Epidermal melanocyte (primary cell): ENCODE results near the gene MRPL37.
"Not testable (repeated sequence)": the region's sequence is repeated elsewhere in the genome, so short reads cannot be mapped to it uniquely, and the experiment has no call there.

ENCODE experiments used
- DNase-seq: peaks from one replicate; pipeline ENCODE4 v3.0.0; 2011; ENCODE audit warnings: low spot score; ENCODE audit not compliant: insufficient read length

Gene MRPL37

GRCh38 chr1:54199765-54200518 is at the start of gene MRPL37, which contains the start of gene CYB5RL:
Gene MRPL37, plus strand, starts transcription at chr1:54200167. Its CDS starts 77 bp downstream, at chr1:54200244.
Gene CYB5RL, minus strand, starts transcription at chr1:54200030. Its CDS starts 4,414 bp downstream, at chr1:54195616.
- peak; percentile 98 for DNase-seq

GRCh38 chr1:54151013-54151412 is 49.0 kb upstream of the MRPL37 start:
- DNase-seq, result no peak

DNA sequence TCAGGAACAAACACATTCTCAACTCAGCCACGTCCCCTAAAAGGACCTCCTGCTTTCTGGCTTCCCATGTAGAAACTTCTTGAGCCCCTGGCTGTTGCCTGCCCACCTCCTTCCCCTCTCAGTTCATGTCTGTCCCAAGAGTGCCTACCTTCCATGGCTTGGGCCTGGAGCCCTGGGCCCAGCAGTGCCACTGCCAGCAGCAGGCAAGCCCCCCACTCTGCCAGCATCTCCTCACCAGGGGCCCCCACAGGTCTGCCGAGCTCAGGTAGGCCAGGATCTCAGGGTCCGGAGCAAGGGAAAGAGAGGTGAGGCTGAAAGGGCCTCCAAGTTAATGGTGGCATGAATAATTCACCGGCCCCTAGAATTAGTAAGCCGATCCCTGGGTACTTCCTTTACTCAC is 47.3 kb upstream of the MRPL37 start, which contains the start of gene CDCP2:
TSS of gene CDCP2 (minus strand) at position 305 of the 400 bp plus-strand sequence. CDS start at position 227, 78 bp downstream.
- DNase-seq, result no peak

DNA sequence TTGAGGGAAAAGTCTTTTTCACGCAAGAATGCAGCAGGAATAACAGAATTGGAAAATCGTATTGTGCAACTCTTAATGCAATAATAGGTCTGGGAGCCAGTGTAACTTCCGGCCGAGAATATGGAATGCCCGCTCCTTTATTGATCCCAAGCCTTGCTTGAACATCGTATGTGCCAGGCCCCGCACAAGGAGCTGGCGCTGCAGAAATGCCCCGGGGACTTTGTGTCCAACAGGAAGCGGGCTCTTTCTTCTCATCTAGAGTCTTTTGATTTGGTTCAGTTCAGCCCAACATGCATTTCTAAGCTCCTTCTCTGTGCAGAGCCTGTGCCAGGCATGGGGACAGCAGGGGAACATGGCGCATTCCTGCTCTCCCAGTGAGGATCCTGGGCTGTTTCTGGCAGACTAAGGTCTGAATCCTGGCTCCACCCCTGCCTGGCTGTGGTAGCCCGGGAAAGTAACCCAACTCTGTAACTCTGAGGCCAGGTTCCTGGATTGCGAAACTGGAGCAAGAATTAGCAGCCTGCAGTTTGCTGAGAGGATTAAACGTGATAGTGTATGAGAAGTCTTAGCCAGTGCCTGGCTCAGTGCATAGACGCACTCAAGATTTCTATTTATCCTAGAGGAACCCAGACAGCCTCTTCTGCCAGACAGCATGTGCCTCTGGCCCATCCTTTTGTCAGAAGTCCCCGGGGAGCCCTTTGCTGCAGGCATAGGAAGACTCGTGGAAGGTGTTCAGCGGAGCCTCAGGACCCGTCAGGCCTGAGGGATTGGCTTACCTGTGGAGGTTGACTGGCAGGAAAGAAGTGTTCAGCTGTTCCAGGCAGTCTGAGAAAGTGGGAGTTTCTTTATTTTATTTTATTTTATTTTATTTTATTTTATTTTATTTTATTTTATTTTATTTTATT is 46.2 kb upstream of the MRPL37 start:
- peak; percentile 54 for DNase-seq

- peak; percentile 3 for DNase-seq
Measured at GRCh38 chr1:54156201-54156600, 43.8 kb upstream of the MRPL37 start.

DNA sequence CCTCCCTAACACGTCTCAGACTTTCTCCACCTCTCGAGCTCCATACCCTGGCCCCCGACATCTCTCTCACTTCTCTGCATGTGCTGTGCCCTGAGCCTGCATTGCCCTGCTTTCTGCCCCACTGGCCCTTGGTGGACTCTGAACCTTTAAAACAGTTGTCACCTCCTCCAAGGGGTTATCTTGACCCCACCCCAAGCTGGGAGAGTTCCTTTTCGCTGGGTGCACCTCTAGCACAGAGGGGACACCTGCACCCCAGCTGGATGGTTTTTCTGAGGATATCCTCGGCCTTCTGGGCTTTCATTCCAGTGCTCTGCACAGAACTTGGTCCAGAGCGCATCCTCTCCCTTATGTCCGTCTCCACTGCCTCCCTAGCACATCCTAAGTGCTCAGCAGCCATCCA is 43.0 kb upstream of the MRPL37 start:
- DNase-seq, result no peak

DNA sequence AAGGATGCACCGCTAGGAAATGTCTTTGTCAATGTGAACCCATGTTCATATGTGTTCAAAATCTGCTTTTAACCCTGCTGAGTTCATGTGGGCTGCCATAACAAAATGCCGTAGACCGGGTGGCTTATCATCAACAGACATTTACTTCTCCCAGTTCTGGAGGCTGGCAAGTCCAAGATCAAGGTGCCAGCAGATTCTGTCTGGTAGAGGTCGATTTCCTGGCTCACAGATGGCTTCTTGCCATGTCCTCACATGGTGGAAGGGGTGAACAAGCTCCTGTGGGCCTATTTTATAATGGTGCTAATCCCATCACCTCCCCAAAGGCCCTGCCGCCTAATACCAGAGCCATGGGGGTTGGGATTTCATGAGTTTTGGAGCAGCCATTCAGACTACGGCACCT is 42.6 kb upstream of the MRPL37 start:
- DNase-seq, result no peak

DNA sequence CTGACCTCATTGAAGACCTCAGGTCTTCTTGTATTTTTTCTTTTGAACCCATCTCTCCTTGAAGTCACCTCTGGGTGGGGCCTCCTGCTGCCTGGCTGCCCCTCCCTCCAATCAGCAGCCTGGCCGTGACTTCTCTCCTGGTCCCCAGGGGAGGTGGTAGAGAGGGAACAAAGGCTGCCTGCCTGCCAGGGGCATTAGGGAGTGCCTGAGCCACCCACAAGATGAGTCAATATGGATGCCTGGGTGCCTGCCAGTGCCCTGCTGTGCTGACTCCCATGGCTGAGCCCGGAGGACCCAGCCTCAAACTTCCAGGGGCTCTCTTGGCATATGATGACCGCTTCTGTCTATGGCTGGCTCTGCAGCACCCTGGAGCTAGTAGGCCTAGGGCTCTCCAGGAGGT is 41.9 kb upstream of the MRPL37 start:
- DNase-seq, result peak; percentile 15

GRCh38 chr1:54159733-54160316 is 40.1 kb upstream of the MRPL37 start:
- no peak for DNase-seq

DNA sequence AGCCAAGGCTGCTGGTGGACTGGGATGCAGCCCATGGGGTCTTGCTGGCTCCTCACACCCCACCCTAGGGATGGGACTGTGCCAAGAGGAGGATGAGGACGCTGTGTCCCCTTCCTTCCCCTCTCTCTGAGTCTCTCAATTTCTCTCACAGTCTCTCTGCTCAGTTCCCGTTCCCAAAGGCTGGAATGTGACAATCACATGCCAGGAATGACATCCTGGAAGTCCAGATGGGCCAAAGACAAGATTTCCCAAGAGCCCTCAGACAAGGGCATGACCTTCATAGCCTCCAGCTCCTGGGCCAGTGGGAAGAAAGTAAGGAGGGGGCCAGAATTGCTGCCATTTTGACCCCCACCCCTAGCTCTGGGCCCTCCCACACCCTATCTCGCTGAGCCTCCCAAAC is 39.6 kb upstream of the MRPL37 start:
- peak; percentile 15 for DNase-seq

DNA sequence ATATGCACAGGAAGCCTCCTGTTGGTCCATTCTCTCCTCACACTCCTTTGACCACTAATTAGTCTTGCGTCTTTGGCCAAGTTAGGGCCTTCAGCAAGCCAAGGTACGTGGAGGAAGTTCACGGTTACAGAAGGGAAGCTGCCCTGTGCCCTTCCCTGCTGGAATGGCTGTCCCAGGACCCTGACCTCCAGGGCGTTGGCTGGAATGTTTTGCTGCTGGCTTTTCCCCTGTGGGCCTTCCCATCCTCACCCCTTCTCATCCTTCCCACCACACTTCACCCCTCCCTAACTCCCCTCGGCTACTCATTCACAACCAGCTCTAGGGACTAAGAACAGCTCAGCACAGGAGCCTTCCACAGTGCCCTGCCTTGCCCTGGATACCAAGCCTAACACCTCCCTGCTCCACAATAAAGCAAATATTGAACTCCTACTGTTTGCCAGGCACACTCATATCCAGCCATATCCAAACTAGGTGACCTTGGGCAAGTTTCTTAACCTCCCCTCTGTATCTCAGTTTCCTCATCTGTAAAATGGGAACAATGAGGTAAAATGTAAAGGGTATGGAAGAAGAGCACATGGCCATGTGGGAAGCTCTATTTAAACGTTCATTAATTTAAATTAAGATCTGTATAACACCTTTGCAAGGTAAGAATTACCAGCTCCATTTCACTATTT is 38.3 kb upstream of the MRPL37 start:
- peak; percentile 4 for DNase-seq

GRCh38 chr1:54163051-54163450 is 36.9 kb upstream of the MRPL37 start:
- DNase-seq, result no peak

DNA sequence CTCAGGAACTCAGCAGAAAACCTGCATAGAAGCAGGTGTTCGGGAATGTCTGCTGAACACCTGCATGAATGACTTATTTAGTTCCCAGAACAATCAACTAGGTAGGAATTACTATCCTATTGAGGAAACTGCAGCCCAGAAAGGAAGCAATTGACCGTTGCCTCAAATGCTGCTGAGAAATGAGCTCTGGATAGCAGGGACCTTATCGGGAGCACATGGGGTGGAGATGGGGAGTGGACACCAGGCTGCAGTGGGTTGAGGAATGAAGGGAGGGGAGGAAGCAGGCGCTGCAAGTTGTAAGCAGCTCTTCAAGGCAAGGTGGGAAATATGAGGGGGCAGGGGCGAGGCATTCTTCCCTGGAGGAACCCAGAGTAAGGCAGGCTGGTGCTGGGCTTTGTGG is 36.4 kb upstream of the MRPL37 start:
- no peak for DNase-seq

GRCh38 chr1:54165146-54165545 is 34.8 kb upstream of the MRPL37 start:
- DNase-seq, result no peak

GRCh38 chr1:54166357-54166756 is 33.6 kb upstream of the MRPL37 start:
- DNase-seq, result not testable (repeated sequence)

- DNase-seq, result no peak
Measured at GRCh38 chr1:54167422-54168139, 32.4 kb upstream of the MRPL37 start.

DNA sequence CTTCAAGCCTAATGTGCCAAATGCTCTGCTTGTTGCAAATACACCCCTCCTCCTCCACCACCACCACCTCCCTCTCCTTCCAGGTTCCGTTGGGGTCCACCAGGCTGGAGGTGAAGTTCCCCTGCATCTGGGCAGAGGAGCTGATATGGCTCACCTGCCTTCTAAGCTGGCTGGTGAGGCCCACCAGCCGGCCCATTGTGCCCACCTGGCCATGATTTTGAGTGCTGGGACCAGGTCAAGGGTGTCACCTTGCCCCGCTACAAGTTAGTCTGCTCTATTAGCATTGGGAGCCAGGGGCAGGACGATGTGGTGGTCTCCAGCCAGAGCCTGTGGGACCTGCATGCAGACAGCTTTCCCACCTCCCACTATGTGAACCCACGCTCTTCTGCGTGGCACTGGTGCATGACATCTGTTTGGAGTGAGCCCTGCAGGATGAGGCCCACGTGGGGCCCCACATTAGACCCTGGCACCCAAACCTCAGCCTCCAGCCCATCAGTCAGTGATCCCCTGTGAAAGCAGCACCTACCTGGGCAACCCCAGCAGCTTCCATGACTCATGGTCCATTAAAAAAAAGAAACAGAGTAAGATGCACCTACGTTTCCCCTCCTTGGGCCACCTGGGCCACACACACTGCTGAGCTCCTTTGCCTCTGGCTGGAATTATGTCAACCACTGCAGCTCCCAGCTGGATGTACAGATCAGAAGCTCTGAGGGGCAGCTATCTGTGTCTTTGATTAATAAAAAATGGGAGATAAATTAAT is 31.6 kb upstream of the MRPL37 start:
- no peak for DNase-seq

GRCh38 chr1:54169068-54169467 is 30.9 kb upstream of the MRPL37 start:
- no peak for DNase-seq

GRCh38 chr1:54171016-54171415 is 29.0 kb upstream of the MRPL37 start:
- DNase-seq, result no peak

DNA sequence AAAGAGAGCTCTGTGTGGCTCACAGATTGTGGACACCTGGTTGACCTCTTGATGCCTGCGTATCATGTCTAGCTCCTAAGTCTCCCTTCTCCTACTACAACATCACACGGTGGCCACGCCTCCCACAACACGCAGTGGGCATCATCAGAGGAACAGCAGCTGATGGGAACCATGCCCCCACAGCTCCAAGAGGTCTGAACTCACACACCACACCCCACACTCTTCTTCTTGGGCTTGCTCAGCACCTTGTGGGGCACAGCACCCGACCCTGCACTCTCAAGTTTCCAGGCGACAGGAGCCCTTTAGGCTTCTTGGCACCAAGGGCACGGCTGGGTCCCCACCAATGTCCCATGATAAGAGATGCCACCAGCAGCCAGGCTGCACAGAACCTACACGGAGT is 28.4 kb upstream of the MRPL37 start:
- no peak for DNase-seq
